ENCODE measurements around the gene ELOA.
"Not testable (repeated sequence)": the region's sequence is repeated elsewhere in the genome, so short reads cannot be mapped to it uniquely, and the experiment has no call there.

ELOA gene

GRCh38 chr1:23799570-23800399 lies 56.5 kb downstream of the ELOA start:
- peaks cover 14% of the 10 kb centered on the region for H3K27me3 Mint-ChIP-seq (ENCODE audit: low read depth, poor library complexity)

GRCh38 chr1:23800400-23801337 lies 57.4 kb downstream of the ELOA start, which contains the start of gene GALE:
TSS of gene GALE (minus strand) at chr1:23800754. CDS start at chr1:23799007, 1,747 bp downstream.
- peaks cover 17% of the 10 kb centered on the region for H3K4me1 Mint-ChIP-seq
- H3K27ac Mint-ChIP-seq, result peak within 1 kb of the TSS; percentile 88
- peaks cover 16% of the 10 kb centered on the region for H3K36me3 Mint-ChIP-seq (ENCODE audit: low read depth)
- peak; percentile 93 for DNase-seq
- no peaks in the 10 kb centered on the region for H3K9me3 Mint-ChIP-seq
- peaks cover 14% of the 10 kb centered on the region for H3K27me3 Mint-ChIP-seq (ENCODE audit: low read depth, poor library complexity)
- TF ChIP-seq CTCF (IDR thresholded peaks at IDR 0.05), result no peak
- H3K4me3 Mint-ChIP-seq, result peak within 1 kb of the TSS; percentile 94

More at GRCh38 chr1:23799570-23800399, 56.5 kb downstream of the ELOA start:
- peaks cover 12% of the 10 kb centered on the region for H3K36me3 Mint-ChIP-seq (ENCODE audit: low read depth)
- TF ChIP-seq CTCF (IDR thresholded peaks at IDR 0.05), result no peak
- no peaks in the 10 kb centered on the region for H3K9me3 Mint-ChIP-seq
- peak overlapping the region; percentile 88 for H3K27ac Mint-ChIP-seq
- H3K4me1 Mint-ChIP-seq, result peaks cover 17% of the 10 kb centered on the region
- peak; percentile 72 for DNase-seq
- peak overlapping the region; percentile 94 for H3K4me3 Mint-ChIP-seq

GRCh38 chr1:23801338-23801748 lies 58.1 kb downstream of the ELOA start:
- Mint-ChIP-seq H3K27ac (no peak overlapping the region), H3K4me1 (peaks cover 17% of the 10 kb centered on the region), H3K9me3 (no peaks in the 10 kb centered on the region), H3K27me3 (ENCODE audit: low read depth, poor library complexity) (peaks cover 14% of the 10 kb centered on the region), H3K4me3 (peak overlapping the region; percentile 94), H3K36me3 (ENCODE audit: low read depth) (peaks cover 17% of the 10 kb centered on the region)
- DNase-seq, result no peak
- TF ChIP-seq CTCF (IDR thresholded peaks at IDR 0.05), result no peak

GRCh38 chr1:23801876-23802275 lies 58.6 kb downstream of the ELOA start:
- no peak overlapping the region for H3K27ac Mint-ChIP-seq
- peaks cover 14% of the 10 kb centered on the region for H3K27me3 Mint-ChIP-seq (ENCODE audit: low read depth, poor library complexity)
- no peaks in the 10 kb centered on the region for H3K9me3 Mint-ChIP-seq
- peak overlapping the region; percentile 94 for H3K4me3 Mint-ChIP-seq
- peaks cover 17% of the 10 kb centered on the region for H3K36me3 Mint-ChIP-seq (ENCODE audit: low read depth)
- peaks cover 17% of the 10 kb centered on the region for H3K4me1 Mint-ChIP-seq
- no peak for DNase-seq
- no peak for TF ChIP-seq CTCF (IDR thresholded peaks at IDR 0.05)

- not testable (repeated sequence) for DNase-seq, H3K9me3 Mint-ChIP-seq, H3K27ac Mint-ChIP-seq
- H3K27me3 Mint-ChIP-seq (ENCODE audit: low read depth, poor library complexity), result peaks cover 14% of the 10 kb centered on the region
- peak overlapping the region; percentile 49 for H3K4me3 Mint-ChIP-seq
- peaks cover 26% of the 10 kb centered on the region for H3K36me3 Mint-ChIP-seq (ENCODE audit: low read depth)
- peaks cover 17% of the 10 kb centered on the region for H3K4me1 Mint-ChIP-seq
Observed at GRCh38 chr1:23802809-23803342, 59.6 kb downstream of the ELOA start.

- TF ChIP-seq CTCF (IDR thresholded peaks at IDR 0.05), result no peak
- Mint-ChIP-seq H3K9me3 (no peaks in the 10 kb centered on the region), H3K4me3 (no peak overlapping the region), H3K27ac (no peak overlapping the region), H3K27me3 (ENCODE audit: low read depth, poor library complexity) (peaks cover 14% of the 10 kb centered on the region), H3K36me3 (ENCODE audit: low read depth) (peaks cover 27% of the 10 kb centered on the region), H3K4me1 (peaks cover 17% of the 10 kb centered on the region)
- DNase-seq, result no peak
Observed at GRCh38 chr1:23803674-23804073, 60.4 kb downstream of the ELOA start.
